ENCODE data around the gene ULK4.
"Not testable (repeated sequence)": the region's sequence is repeated elsewhere in the genome, so short reads cannot be mapped to it uniquely, and the experiment has no call there.

The ULK4 gene

DNA sequence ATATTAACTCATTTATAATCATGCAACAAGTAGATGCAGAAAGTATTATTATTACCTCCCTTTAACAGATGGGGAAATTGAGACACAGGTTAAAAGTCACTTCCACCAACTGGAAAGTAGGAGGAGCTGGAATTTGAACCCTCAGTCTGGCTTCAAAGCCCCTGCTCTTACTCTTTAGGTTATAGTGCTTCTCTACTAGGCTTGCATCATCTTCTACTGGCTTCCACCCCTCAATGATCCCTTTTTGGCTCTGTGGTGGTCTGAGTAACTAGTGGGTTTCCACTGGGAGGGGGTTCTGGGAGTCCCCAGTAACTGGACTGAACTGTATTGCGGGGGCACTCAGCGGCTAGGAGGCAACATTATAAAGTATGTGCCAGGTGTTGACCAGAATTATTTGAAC, 671.6 kb downstream of the ULK4 start:
- Histone ChIP-seq H3K4me2 (ENCODE audit: low read depth, low read length, poor library complexity, severe bottlenecking) (no peak overlapping the region), H4K20me1 (ENCODE audit: low read depth, low read length) (no peaks in the 10 kb centered on the region), H3K9me2 (replicated peaks; ENCODE audit: insufficient read depth, low read length) (no peaks in the 10 kb centered on the region), H3K36me3 (ENCODE audit: low read length) (no peaks in the 10 kb centered on the region), H3K27me3 (ENCODE audit: low read length) (no peaks in the 10 kb centered on the region), H3K9me3 (ENCODE audit: insufficient read depth, low read length) (no peaks in the 10 kb centered on the region), H3F3A (ENCODE audit: insufficient read depth) (no peaks in the 10 kb centered on the region), H3K27ac (ENCODE audit: low read depth, low read length) (no peak overlapping the region), H3K9ac (ENCODE audit: low read length) (no peak overlapping the region), H3K79me2 (ENCODE audit: insufficient read depth, low read length) (no peaks in the 10 kb centered on the region), H2AFZ (ENCODE audit: low read depth, low read length, severe bottlenecking) (no peak overlapping the region), H3K4me3 (ENCODE audit: insufficient read depth, low read length, poor library complexity, severe bottlenecking) (no peak overlapping the region)
- TF ChIP-seq, protein P1, sequence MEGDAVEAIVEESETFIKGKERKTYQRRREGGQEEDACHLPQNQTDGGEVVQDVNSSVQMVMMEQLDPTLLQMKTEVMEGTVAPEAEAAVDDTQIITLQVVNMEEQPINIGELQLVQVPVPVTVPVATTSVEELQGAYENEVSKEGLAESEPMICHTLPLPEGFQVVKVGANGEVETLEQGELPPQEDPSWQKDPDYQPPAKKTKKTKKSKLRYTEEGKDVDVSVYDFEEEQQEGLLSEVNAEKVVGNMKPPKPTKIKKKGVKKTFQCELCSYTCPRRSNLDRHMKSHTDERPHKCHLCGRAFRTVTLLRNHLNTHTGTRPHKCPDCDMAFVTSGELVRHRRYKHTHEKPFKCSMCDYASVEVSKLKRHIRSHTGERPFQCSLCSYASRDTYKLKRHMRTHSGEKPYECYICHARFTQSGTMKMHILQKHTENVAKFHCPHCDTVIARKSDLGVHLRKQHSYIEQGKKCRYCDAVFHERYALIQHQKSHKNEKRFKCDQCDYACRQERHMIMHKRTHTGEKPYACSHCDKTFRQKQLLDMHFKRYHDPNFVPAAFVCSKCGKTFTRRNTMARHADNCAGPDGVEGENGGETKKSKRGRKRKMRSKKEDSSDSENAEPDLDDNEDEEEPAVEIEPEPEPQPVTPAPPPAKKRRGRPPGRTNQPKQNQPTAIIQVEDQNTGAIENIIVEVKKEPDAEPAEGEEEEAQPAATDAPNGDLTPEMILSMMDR (IDR thresholded peaks at IDR 0.05; ENCODE audit: insufficient read depth, low read length, poor library complexity, severe bottlenecking) = no peak
- no peak for TF ChIP-seq EZH2phosphoT487 (conservative IDR thresholded peaks at IDR 0.05; ENCODE audit: low read length)

DNA sequence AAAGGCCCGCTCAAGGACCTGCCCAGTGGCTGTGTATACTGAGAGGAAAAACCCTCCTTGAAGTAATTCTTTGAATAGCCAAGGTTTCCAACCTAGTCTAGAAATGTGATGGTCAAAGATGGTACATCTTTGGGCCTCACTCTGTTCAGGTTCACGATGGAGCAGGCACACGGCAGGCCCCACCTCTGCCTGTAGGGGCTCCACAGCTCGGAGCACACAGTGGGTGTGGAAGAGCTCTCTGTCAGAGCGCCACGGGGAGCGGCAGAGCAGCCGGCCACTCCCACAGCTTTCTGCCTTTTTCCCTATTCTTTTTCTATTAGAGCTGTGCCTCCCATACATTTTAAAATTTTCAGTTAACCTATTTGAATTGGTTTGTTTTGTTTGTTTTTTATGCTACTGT, 673.1 kb downstream of the ULK4 start:
- Histone ChIP-seq H3K27ac (ENCODE audit: low read depth, low read length) (no peak overlapping the region), H3K36me3 (ENCODE audit: low read length) (no peaks in the 10 kb centered on the region), H3F3A (ENCODE audit: insufficient read depth) (no peaks in the 10 kb centered on the region), H3K79me2 (ENCODE audit: insufficient read depth, low read length) (no peaks in the 10 kb centered on the region), H2AFZ (ENCODE audit: low read depth, low read length, severe bottlenecking) (no peak overlapping the region), H3K9me3 (ENCODE audit: insufficient read depth, low read length) (no peaks in the 10 kb centered on the region), H3K27me3 (ENCODE audit: low read length) (no peaks in the 10 kb centered on the region), H4K20me1 (ENCODE audit: low read depth, low read length) (no peaks in the 10 kb centered on the region), H3K4me3 (ENCODE audit: insufficient read depth, low read length, poor library complexity, severe bottlenecking) (no peak overlapping the region), H3K9me2 (replicated peaks; ENCODE audit: insufficient read depth, low read length) (no peaks in the 10 kb centered on the region), H3K9ac (ENCODE audit: low read length) (no peak overlapping the region), H3K4me2 (ENCODE audit: low read depth, low read length, poor library complexity, severe bottlenecking) (no peak overlapping the region)
- TF ChIP-seq, protein P1 (IDR thresholded peaks at IDR 0.05; ENCODE audit: insufficient read depth, low read length, poor library complexity, severe bottlenecking) = no peak
- TF ChIP-seq EZH2phosphoT487 (conservative IDR thresholded peaks at IDR 0.05; ENCODE audit: low read length) = no peak

DNA sequence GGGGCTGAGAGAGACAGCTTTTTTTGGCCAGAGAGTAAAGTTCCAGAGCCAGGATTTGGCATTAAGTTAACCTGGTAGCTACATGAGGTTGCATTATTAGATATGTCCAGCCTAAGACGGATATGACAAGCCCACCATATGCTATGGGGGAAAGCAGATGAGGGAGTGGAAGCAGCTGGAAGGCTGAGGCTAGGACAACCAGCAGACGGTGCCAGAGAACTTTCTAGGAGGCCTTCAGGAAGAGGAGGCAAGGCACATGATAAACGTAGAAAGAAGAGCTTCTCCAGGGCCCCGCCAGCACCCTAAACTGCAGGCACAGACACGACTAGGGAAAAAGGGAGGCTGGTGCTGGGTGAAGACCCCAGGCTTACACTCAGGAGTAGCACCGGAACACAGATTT, 675.6 kb downstream of the ULK4 start:
- Histone ChIP-seq H2AFZ (ENCODE audit: low read depth, low read length, severe bottlenecking) (no peak overlapping the region), H3K9ac (ENCODE audit: low read length) (no peak overlapping the region), H3K4me3 (ENCODE audit: insufficient read depth, low read length, poor library complexity, severe bottlenecking) (no peak overlapping the region), H3K4me2 (ENCODE audit: low read depth, low read length, poor library complexity, severe bottlenecking) (no peak overlapping the region), H3K79me2 (ENCODE audit: insufficient read depth, low read length) (no peaks in the 10 kb centered on the region), H3K27ac (ENCODE audit: low read depth, low read length) (no peak overlapping the region), H3K9me3 (ENCODE audit: insufficient read depth, low read length) (no peaks in the 10 kb centered on the region), H4K20me1 (ENCODE audit: low read depth, low read length) (no peaks in the 10 kb centered on the region), H3K27me3 (ENCODE audit: low read length) (no peaks in the 10 kb centered on the region), H3F3A (ENCODE audit: insufficient read depth) (no peaks in the 10 kb centered on the region), H3K9me2 (replicated peaks; ENCODE audit: insufficient read depth, low read length) (no peaks in the 10 kb centered on the region), H3K36me3 (ENCODE audit: low read length) (no peaks in the 10 kb centered on the region)
- TF ChIP-seq, protein P1 (IDR thresholded peaks at IDR 0.05; ENCODE audit: insufficient read depth, low read length, poor library complexity, severe bottlenecking) = no peak
- no peak for TF ChIP-seq EZH2phosphoT487 (conservative IDR thresholded peaks at IDR 0.05; ENCODE audit: low read length)

DNA sequence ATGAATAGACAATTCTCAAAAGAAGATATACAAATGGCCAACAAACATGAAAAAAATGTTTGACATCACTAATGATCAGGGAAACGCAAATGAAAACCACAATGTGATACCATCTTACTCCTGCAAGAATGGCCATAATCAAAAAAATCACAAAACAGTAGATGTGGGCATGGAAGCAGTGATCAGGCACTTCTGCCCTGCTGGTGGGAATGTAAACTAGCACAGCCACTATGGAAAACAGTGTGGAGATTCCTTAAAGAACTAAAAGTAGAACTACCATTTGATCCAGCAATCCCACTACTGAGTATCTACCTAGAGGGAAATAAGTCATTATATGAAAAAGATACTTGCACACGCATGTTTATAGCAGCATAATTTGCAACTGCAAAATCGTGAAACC, 677.0 kb downstream of the ULK4 start:
- H3K27me3 ChIP-seq (ENCODE audit: low read length); H3K4me2 ChIP-seq (ENCODE audit: low read depth, low read length, poor library complexity, severe bottlenecking); H3F3A ChIP-seq (ENCODE audit: insufficient read depth); H3K9ac ChIP-seq (ENCODE audit: low read length); H3K4me3 ChIP-seq (ENCODE audit: insufficient read depth, low read length, poor library complexity, severe bottlenecking); H2AFZ ChIP-seq (ENCODE audit: low read depth, low read length, severe bottlenecking); H3K9me2 ChIP-seq (replicated peaks; ENCODE audit: insufficient read depth, low read length); H3K36me3 ChIP-seq (ENCODE audit: low read length); H3K79me2 ChIP-seq (ENCODE audit: insufficient read depth, low read length); H3K27ac ChIP-seq (ENCODE audit: low read depth, low read length); H3K9me3 ChIP-seq (ENCODE audit: insufficient read depth, low read length); H4K20me1 ChIP-seq (ENCODE audit: low read depth, low read length): not testable (repeated sequence)

Data from SU-DHL-6 (cell line).